Measurements from ENCODE around the gene FLVCR1. TPM values are rescaled to one million over a fixed set of nuclear protein-coding genes. Genes with fewer than 3 reads are reported as not detected.

FLVCR1 gene
- total RNA-seq, 1 experiment from 2014 or later: 30.8 TPM

GRCh38 chr1:212852105-212852688 is 5.9 kb upstream of the FLVCR1 start:
- H3K4me1 ChIP-seq: peaks cover 4% of the 10 kb centered on the region; the same call in 1 of the 2 replicates
- POLR2A ChIA-PET: no interaction called here
- intact Hi-C loops (cut with micrococcal nuclease; ENCODE audit: unreplicated experiment): no loop called here
- Mint-ChIP-seq H3K9me3 (ENCODE audit: unreplicated experiment) (peaks cover 10% of the 10 kb centered on the region), H3K4me1 (ENCODE audit: low read depth, unreplicated experiment) (peaks cover 13% of the 10 kb centered on the region), H3K36me3 (ENCODE audit: insufficient read depth, unreplicated experiment) (peaks cover 5% of the 10 kb centered on the region), H3K27me3 (ENCODE audit: insufficient read depth, unreplicated experiment) (no peaks in the 10 kb centered on the region), H3K4me3 (ENCODE audit: unreplicated experiment) (no peak overlapping the region), H3K27ac (ENCODE audit: unreplicated experiment) (no peak overlapping the region)
- CTCF ChIA-PET: no interaction called here
- TF ChIP-seq CTCF (IDR thresholded peaks at IDR 0.05; ENCODE audit: insufficient read depth in 1 of 2, low read depth in 1 of 2, low read length in 1 of 2, severe bottlenecking in 1 of 2, unreplicated experiment in 1 of 2): no peak
- no TSS peak for BruUV-seq (replicated peaks)
- H3K27me3 ChIP-seq (replicated peaks; ENCODE audit: control insufficient read depth, insufficient read depth, low read length): no peaks in the 10 kb centered on the region
- H3K36me3 ChIP-seq (ENCODE audit: control insufficient read depth, insufficient read depth, low read length): no peaks in the 10 kb centered on the region
- no peaks in the 10 kb centered on the region for H3K9me3 ChIP-seq
- DNase-seq: no peak
- H3K4me3 ChIP-seq (ENCODE audit: low read depth, low read length): no peak overlapping the region

- Mint-ChIP-seq H3K27me3 (ENCODE audit: insufficient read depth, unreplicated experiment) (no peaks in the 10 kb centered on the region), H3K36me3 (ENCODE audit: insufficient read depth, unreplicated experiment) (peaks cover 16% of the 10 kb centered on the region), H3K4me3 (ENCODE audit: unreplicated experiment) (no peak overlapping the region), H3K27ac (ENCODE audit: unreplicated experiment) (no peak overlapping the region), H3K9me3 (ENCODE audit: unreplicated experiment) (peaks cover 10% of the 10 kb centered on the region), H3K4me1 (ENCODE audit: low read depth, unreplicated experiment) (peaks cover 13% of the 10 kb centered on the region)
- POLR2A ChIA-PET: no interaction called here
- intact Hi-C loops (cut with micrococcal nuclease; ENCODE audit: unreplicated experiment): no loop called here
- CTCF ChIA-PET: no interaction called here
- peaks cover 4% of the 10 kb centered on the region; the same call in 1 of the 2 replicates for H3K4me1 ChIP-seq
- no peaks in the 10 kb centered on the region for H3K27me3 ChIP-seq (replicated peaks; ENCODE audit: control insufficient read depth, insufficient read depth, low read length)
- DNase-seq: no peak
- H3K36me3 ChIP-seq (ENCODE audit: control insufficient read depth, insufficient read depth, low read length): no peaks in the 10 kb centered on the region
- BruUV-seq (replicated peaks): no TSS peak
- no peaks in the 10 kb centered on the region for H3K9me3 ChIP-seq
- H3K4me3 ChIP-seq (ENCODE audit: low read depth, low read length): no peak overlapping the region
- no peak for TF ChIP-seq CTCF (IDR thresholded peaks at IDR 0.05; ENCODE audit: insufficient read depth in 1 of 2, low read depth in 1 of 2, low read length in 1 of 2, severe bottlenecking in 1 of 2, unreplicated experiment in 1 of 2)
These were observed 4.4 kb upstream of the FLVCR1 start for GRCh38 chr1:212853658-212854057.

GRCh38 chr1:212856755-212857154 is 1.3 kb upstream of the FLVCR1 start:
- H3K4me3 ChIP-seq (ENCODE audit: low read depth, low read length): peak overlapping the region; percentile 59
- no peaks in the 10 kb centered on the region for H3K36me3 ChIP-seq (ENCODE audit: control insufficient read depth, insufficient read depth, low read length)
- CTCF ChIA-PET: interaction anchor here (0.6 kb wide), 1 partner anchor 64 kb away, joined by 5 read pairs; no protein-coding TSS in a partner anchor
- Mint-ChIP-seq H3K36me3 (ENCODE audit: insufficient read depth, unreplicated experiment) (peaks cover 15% of the 10 kb centered on the region), H3K9me3 (ENCODE audit: unreplicated experiment) (peaks cover 10% of the 10 kb centered on the region), H3K4me3 (ENCODE audit: unreplicated experiment) (no peak overlapping the region), H3K4me1 (ENCODE audit: low read depth, unreplicated experiment) (peaks cover 13% of the 10 kb centered on the region), H3K27me3 (ENCODE audit: insufficient read depth, unreplicated experiment) (no peaks in the 10 kb centered on the region), H3K27ac (ENCODE audit: unreplicated experiment) (peak overlapping the region; percentile 81)
- no peak for DNase-seq
- intact Hi-C loops (cut with micrococcal nuclease; ENCODE audit: unreplicated experiment): loop anchor here (2.0 to 5.0 kb wide), 2 partner anchors 28 to 161 kb away; partner anchors contain the start of gene ANGEL2
- POLR2A ChIA-PET: interaction anchor here (0.6 to 2.1 kb wide), 2 partner anchors 29 to 1028 kb away, joined by 12 to 22 read pairs; no protein-coding TSS in a partner anchor
- TF ChIP-seq CTCF (IDR thresholded peaks at IDR 0.05; ENCODE audit: insufficient read depth in 1 of 2, low read depth in 1 of 2, low read length in 1 of 2, severe bottlenecking in 1 of 2, unreplicated experiment in 1 of 2): no peak
- no peaks in the 10 kb centered on the region for H3K27me3 ChIP-seq (replicated peaks; ENCODE audit: control insufficient read depth, insufficient read depth, low read length)
- no TSS peak for BruUV-seq (replicated peaks)
- H3K4me1 ChIP-seq: peaks cover 14% of the 10 kb centered on the region
- H3K9me3 ChIP-seq: no peaks in the 10 kb centered on the region
